SK-N-SH (cell line): Measurements from ENCODE around the gene DIP2A. TPM values are rescaled to one million over a fixed set of nuclear protein-coding genes. Genes with fewer than 3 reads are reported as not detected.

Experiments used
- CTCF ChIA-PET: fragments of 300-600, 350-600 bp; formaldehyde crosslinking; extraction: SDS; loops from one replicate; lab custom pipeline; 2021; lab: Yijun Ruan, JAX
- POLR2A ChIA-PET: fragments of 350-600 bp; sonication (Branson Sonifier 250); formaldehyde crosslinking; extraction: SDS; loops from one replicate; lab custom pipeline; 2020; ENCODE audit warnings: antibody characterized with exemption, inconsistent platforms; lab: Yijun Ruan, JAX
- DNase-seq: peaks from one replicate; pipeline ENCODE4 v3.0.0; 2012
- H2AFZ ChIP-seq: fragments of 200-600 bp; sonication (generic); 2 replicates; pipeline ENCODE4 v1.8.1; 2016; ENCODE audit warnings: antibody characterized with exemption, mild to moderate bottlenecking, low read depth
- H3F3A ChIP-seq: fragments of 200-600 bp; sonication (generic); replicated peaks from 2 replicates; pipeline ENCODE3; 2016; ENCODE audit warnings: antibody characterized with exemption, mild to moderate bottlenecking; ENCODE audit not compliant: insufficient read depth
- H3K27ac ChIP-seq, 2 experiments: fragments of 200-500 bp in 1 of 2; fragments of 200-600 bp in 1 of 2; sonication (Bioruptor generic) in 1 of 2; sonication (generic), shearing (Covaris generic) in 1 of 2; 2 replicates each; pipeline versions ENCODE4 v1.5.1 to v1.6.1; 2014 to 2016; ENCODE audit warnings: low read depth in 2 of 2, inconsistent platforms in 1 of 2, low read length in 1 of 2, mild to moderate bottlenecking in 1 of 2, mixed read lengths in 1 of 2
- H3K27me3 ChIP-seq: fragments of 200-600 bp; sonication (generic), shearing (Covaris generic); 2 replicates; pipeline ENCODE4 v1.6.1; 2016; ENCODE audit warnings: mixed run types; ENCODE audit not compliant: insufficient read depth
- H3K36me3 ChIP-seq, 2 experiments: fragments of 200-500 bp in 1 of 2; fragments of 200-600 bp in 1 of 2; sonication (Bioruptor generic) in 1 of 2; sonication (generic) in 1 of 2; replicated peaks in 1 of 2; 2 replicates each; pipeline versions ENCODE3 to v1.5.1; 2014 to 2016; ENCODE audit warnings: low read length in 1 of 2, mild to moderate bottlenecking in 1 of 2; ENCODE audit not compliant: insufficient read depth in 2 of 2, control insufficient read depth in 1 of 2
- H3K4me1 ChIP-seq, 2 experiments: fragments of 200-500 bp in 1 of 2; fragments of 200-600 bp in 1 of 2; sonication (Bioruptor generic) in 1 of 2; sonication (generic), shearing (Covaris generic) in 1 of 2; 2 replicates each; pipeline versions ENCODE4 v1.5.1 to v1.6.1; 2014 to 2016; ENCODE audit warnings: low read depth in 1 of 2, low read length in 1 of 2, mixed run types in 1 of 2; ENCODE audit not compliant: insufficient read depth in 2 of 2, control insufficient read depth in 1 of 2
- H3K4me2 ChIP-seq: fragments of 200-600 bp; sonication (generic), shearing (Covaris generic); 2 replicates; pipeline ENCODE4 v1.6.1; 2017; ENCODE audit warnings: mixed run types
- H3K4me3 ChIP-seq, 2 experiments: fragments of 200-500 bp in 1 of 2; fragments of 200-600 bp in 1 of 2; sonication (Bioruptor generic) in 1 of 2; sonication (generic), shearing (Covaris generic) in 1 of 2; 2 replicates each; pipeline versions ENCODE4 v1.5.1 to v1.8.1; 2014 to 2016; ENCODE audit warnings: low read depth in 2 of 2, inconsistent platforms in 1 of 2, low read length in 1 of 2, mild to moderate bottlenecking in 1 of 2, mixed read lengths in 1 of 2, moderate library complexity in 1 of 2
- H3K79me2 ChIP-seq: fragments of 200-600 bp; sonication (generic); 2 replicates; pipeline ENCODE4 v1.8.1; 2017; ENCODE audit warnings: mild to moderate bottlenecking; ENCODE audit not compliant: insufficient read depth
- H3K9ac ChIP-seq: fragments of 200-600 bp; sonication (generic); 2 replicates; pipeline ENCODE4 v1.6.1; 2017; ENCODE audit warnings: mixed run types
- H3K9me2 ChIP-seq: fragments of 200-600 bp; sonication (generic); 2 replicates; pipeline ENCODE4 v1.6.1; 2017; ENCODE audit warnings: mixed run types
- H3K9me3 ChIP-seq: fragments of 200-600 bp; sonication (generic); 2 replicates; pipeline ENCODE4 v1.6.1; 2017; ENCODE audit warnings: mixed run types, mild to moderate bottlenecking, moderate library complexity
- H4K20me1 ChIP-seq: fragments of 200-600 bp; sonication (generic); 2 replicates; pipeline ENCODE4 v1.6.1; 2017; ENCODE audit warnings: mild to moderate bottlenecking, mixed run types; ENCODE audit not compliant: insufficient read depth
- CHD2 ChIP-seq: fragments of 150-350 bp; IDR thresholded peaks from 2 replicates; pipeline ENCODE4 v1.6.1; 2018; ENCODE audit warnings: low read length; ENCODE audit not compliant: partially characterized antibody
- ELF1 ChIP-seq: IDR thresholded peaks from 2 replicates; pipeline ENCODE4 v1.4.0; 2012
- EP300 ChIP-seq, 2 experiments: IDR thresholded peaks; 2 replicates each; pipeline versions ENCODE4 v1.4.0 to v1.6.1; 2012; ENCODE audit warnings: borderline replicate concordance in 1 of 2, low read depth in 1 of 2, low read length in 1 of 2
- EZH2phosphoT487 ChIP-seq: fragments of 200-600 bp; sonication (generic); IDR thresholded peaks from 2 replicates; pipeline ENCODE4 v1.6.1; 2017; ENCODE audit warnings: low read depth, mixed run types, mild to moderate bottlenecking, antibody characterized with exemption, moderate library complexity, borderline replicate concordance
- GABPA ChIP-seq: IDR thresholded peaks from 2 replicates; pipeline ENCODE4 v1.4.0; 2012; ENCODE audit warnings: low read depth, mild to moderate bottlenecking
- JUND ChIP-seq: IDR thresholded peaks from 2 replicates; pipeline ENCODE4 v1.4.0; 2012
- MEF2A ChIP-seq: IDR thresholded peaks from 2 replicates; pipeline ENCODE4 v1.4.0; 2012; ENCODE audit warnings: low read depth, borderline replicate concordance
- MXI1 ChIP-seq: IDR thresholded peaks from 2 replicates; pipeline ENCODE4 v1.6.1; 2012; ENCODE audit warnings: mild to moderate bottlenecking, low read depth, low read length, improper control_type of control experiment
- NFIC ChIP-seq: IDR thresholded peaks from 2 replicates; pipeline ENCODE4 v1.4.0; 2012; ENCODE audit warnings: borderline replicate concordance
- POLR2AphosphoS5 ChIP-seq: IDR thresholded peaks from 2 replicates; pipeline ENCODE4 v1.6.1; 2012; ENCODE audit warnings: low read depth, low read length
- RAD21 ChIP-seq: IDR thresholded peaks from 2 replicates; pipeline ENCODE4 v1.6.1; 2012; ENCODE audit warnings: mild to moderate bottlenecking, low read length
- SIN3A ChIP-seq: IDR thresholded peaks from 2 replicates; pipeline ENCODE4 v1.6.1; 2012; ENCODE audit warnings: low read depth, mild to moderate bottlenecking, low read length, moderate library complexity, borderline replicate concordance
- SMC3 ChIP-seq: IDR thresholded peaks from 2 replicates; pipeline ENCODE4 v1.6.1; 2012; ENCODE audit warnings: low read depth, low read length, improper control_type of control experiment
- TCF12 ChIP-seq: IDR thresholded peaks from 2 replicates; pipeline ENCODE4 v1.4.0; 2012
- TEAD4 ChIP-seq: IDR thresholded peaks from 2 replicates; pipeline ENCODE4 v1.4.0; 2012; ENCODE audit warnings: mild to moderate bottlenecking, borderline replicate concordance; ENCODE audit not compliant: insufficient read depth
- YY1 ChIP-seq: IDR thresholded peaks from 2 replicates; pipeline ENCODE4 v1.4.0; 2012; ENCODE audit warnings: low read depth, mild to moderate bottlenecking
- WGBS: methylation state at CpG from one replicate; pipeline ENCODE4 v1.1.6; 2017; ENCODE audit warnings: low lambda C conversion rate; 5-methylcytosine and 5-hydroxymethylcytosine counted together
- polyA plus RNA-seq, 3 experiments: library from polyadenylated mRNA; depleted of rRNA; stranded (reverse); fragments of >200 nt; gene quantifications; 2 replicates each; pipeline ENCODE4 v1.2.3, GENCODE V29; 2012
- TF ChIP-seq, protein P1 (sequence below): IDR thresholded peaks from 2 replicates; pipeline ENCODE4 v1.4.0; 2012; ENCODE audit warnings: low read depth, borderline replicate concordance
- TF ChIP-seq, protein P2 (sequence below): fragments of 200-600 bp; sonication (generic); IDR thresholded peaks from 2 replicates; pipeline ENCODE4 v1.6.1; 2017; ENCODE audit warnings: antibody characterized with exemption, mild to moderate bottlenecking, moderate library complexity
- TF ChIP-seq, protein P3 (sequence below): IDR thresholded peaks from 2 replicates; pipeline ENCODE4 v1.4.0; 2012; ENCODE audit warnings: low read depth
- TF ChIP-seq, protein P4 (sequence below): fragments of 150-350 bp; IDR thresholded peaks from 2 replicates; pipeline ENCODE4 v1.6.1; 2017; ENCODE audit warnings: antibody characterized with exemption, low read length, low read depth, borderline replicate concordance

The DIP2A gene
- polyA plus RNA-seq, 1 of the 3 experiments (the other 2 are of a cell fraction): 26.9 TPM

DNA sequence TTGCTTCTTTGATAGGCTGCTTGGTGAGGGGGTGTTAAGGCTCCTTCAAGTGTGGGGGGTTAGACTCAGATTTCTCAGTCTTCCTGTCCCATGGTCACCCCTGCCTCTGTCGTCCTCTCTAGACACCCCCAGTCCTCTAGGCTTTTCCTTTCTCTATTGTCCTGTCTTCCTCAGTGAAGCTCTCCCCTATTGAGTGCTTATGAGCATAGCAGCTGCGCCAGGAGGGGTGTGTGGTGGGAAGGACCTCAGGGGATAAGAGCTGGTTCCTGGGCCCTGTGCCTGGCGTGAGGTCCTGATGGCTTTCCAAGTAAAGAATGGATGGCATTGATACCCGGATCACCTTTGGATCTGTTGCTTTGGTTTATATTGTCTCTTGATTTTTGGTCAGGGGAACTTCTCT lies 69.1 kb downstream of the DIP2A start:
- ChIA-PET CTCF (no interaction called here), POLR2A (no interaction called here)
- Histone ChIP-seq H3K4me3 (no peak overlapping the region), H3K79me2 (peaks cover 8% of the 10 kb centered on the region), H2AFZ (no peak overlapping the region), H3K27me3 (no peaks in the 10 kb centered on the region), H3K4me2 (no peak overlapping the region), H3K36me3 (peaks cover 26 to 31% of the 10 kb centered on the region in 2 experiments), H3K4me1 (peaks cover 7 to 13% of the 10 kb centered on the region in 2 experiments; a peak in 2 of 4 replicates), H3K27ac (no peak overlapping the region), H3K9me2 (no peaks in the 10 kb centered on the region), H3F3A (no peaks in the 10 kb centered on the region), H3K9me3 (no peaks in the 10 kb centered on the region), H4K20me1 (0 out of 2 replicates have a peak, but pooled peaks cover 3% of the 10 kb centered on the region), H3K9ac (no peak overlapping the region)
- TF ChIP-seq JUND (no peak), NFIC (no peak), YY1 (no peak), POLR2AphosphoS5 (no peak), CHD2 (no peak), EZH2phosphoT487 (no peak), SMC3 (no peak), SIN3A (no peak), GABPA (no peak), ELF1 (no peak), EP300 (IDR thresholded peaks at IDR 0.05; ENCODE audit: borderline replicate concordance in 1 of 2, low read depth in 1 of 2, low read length in 1 of 2) (no peak), TEAD4 (no peak), MEF2A (no peak), MXI1 (no peak), RAD21 (no peak), TCF12 (no peak)
- TF ChIP-seq, protein P1, sequence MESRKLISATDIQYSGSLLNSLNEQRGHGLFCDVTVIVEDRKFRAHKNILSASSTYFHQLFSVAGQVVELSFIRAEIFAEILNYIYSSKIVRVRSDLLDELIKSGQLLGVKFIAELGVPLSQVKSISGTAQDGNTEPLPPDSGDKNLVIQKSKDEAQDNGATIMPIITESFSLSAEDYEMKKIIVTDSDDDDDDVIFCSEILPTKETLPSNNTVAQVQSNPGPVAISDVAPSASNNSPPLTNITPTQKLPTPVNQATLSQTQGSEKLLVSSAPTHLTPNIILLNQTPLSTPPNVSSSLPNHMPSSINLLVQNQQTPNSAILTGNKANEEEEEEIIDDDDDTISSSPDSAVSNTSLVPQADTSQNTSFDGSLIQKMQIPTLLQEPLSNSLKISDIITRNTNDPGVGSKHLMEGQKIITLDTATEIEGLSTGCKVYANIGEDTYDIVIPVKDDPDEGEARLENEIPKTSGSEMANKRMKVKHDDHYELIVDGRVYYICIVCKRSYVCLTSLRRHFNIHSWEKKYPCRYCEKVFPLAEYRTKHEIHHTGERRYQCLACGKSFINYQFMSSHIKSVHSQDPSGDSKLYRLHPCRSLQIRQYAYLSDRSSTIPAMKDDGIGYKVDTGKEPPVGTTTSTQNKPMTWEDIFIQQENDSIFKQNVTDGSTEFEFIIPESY: no peak
- TF ChIP-seq, protein P2, sequence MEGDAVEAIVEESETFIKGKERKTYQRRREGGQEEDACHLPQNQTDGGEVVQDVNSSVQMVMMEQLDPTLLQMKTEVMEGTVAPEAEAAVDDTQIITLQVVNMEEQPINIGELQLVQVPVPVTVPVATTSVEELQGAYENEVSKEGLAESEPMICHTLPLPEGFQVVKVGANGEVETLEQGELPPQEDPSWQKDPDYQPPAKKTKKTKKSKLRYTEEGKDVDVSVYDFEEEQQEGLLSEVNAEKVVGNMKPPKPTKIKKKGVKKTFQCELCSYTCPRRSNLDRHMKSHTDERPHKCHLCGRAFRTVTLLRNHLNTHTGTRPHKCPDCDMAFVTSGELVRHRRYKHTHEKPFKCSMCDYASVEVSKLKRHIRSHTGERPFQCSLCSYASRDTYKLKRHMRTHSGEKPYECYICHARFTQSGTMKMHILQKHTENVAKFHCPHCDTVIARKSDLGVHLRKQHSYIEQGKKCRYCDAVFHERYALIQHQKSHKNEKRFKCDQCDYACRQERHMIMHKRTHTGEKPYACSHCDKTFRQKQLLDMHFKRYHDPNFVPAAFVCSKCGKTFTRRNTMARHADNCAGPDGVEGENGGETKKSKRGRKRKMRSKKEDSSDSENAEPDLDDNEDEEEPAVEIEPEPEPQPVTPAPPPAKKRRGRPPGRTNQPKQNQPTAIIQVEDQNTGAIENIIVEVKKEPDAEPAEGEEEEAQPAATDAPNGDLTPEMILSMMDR: no peak
- TF ChIP-seq, protein P3, sequence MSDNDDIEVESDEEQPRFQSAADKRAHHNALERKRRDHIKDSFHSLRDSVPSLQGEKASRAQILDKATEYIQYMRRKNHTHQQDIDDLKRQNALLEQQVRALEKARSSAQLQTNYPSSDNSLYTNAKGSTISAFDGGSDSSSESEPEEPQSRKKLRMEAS: no peak
- TF ChIP-seq, protein P4, sequence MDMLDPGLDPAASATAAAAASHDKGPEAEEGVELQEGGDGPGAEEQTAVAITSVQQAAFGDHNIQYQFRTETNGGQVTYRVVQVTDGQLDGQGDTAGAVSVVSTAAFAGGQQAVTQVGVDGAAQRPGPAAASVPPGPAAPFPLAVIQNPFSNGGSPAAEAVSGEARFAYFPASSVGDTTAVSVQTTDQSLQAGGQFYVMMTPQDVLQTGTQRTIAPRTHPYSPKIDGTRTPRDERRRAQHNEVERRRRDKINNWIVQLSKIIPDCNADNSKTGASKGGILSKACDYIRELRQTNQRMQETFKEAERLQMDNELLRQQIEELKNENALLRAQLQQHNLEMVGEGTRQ: no peak
- no peak for DNase-seq
- 95% methylated on average over 4 of the region's 4 CpGs for WGBS
